DND-41 (cell line): ENCODE measurements around the gene LAX1.

ENCODE experiments used
- ATAC-seq: fragments of 200-7000 bp; cut with Tn5 transposase; 3 replicates; pipeline ENCODE4 v1.9.1; 2021; ENCODE audit warnings: low read depth; ENCODE audit not compliant: insufficient read depth
- DNase-seq: peaks from one replicate; pipeline ENCODE4 v3.0.0-alpha.2; 2020
- H2AFZ ChIP-seq: 2 replicates; pipeline ENCODE4 v1.6.0; 2012; ENCODE audit warnings: low read depth, low read length
- H3K27ac ChIP-seq: 2 replicates; pipeline ENCODE4 v1.5.1; 2012; ENCODE audit warnings: low read length, inconsistent platforms
- H3K27me3 ChIP-seq: fragments of 200-600 bp; sonication (generic); 2 replicates; pipeline ENCODE4 v1.6.0; 2012; ENCODE audit warnings: low read length, mild to moderate bottlenecking, inconsistent platforms; ENCODE audit not compliant: insufficient read depth, poor library complexity
- H3K36me3 ChIP-seq: 2 replicates; pipeline ENCODE4 v1.5.1; 2012; ENCODE audit warnings: low read length, inconsistent platforms; ENCODE audit not compliant: insufficient read depth
- H3K4me1 ChIP-seq: 2 replicates; pipeline ENCODE4 v1.5.1; 2012; ENCODE audit warnings: mild to moderate bottlenecking, low read length; ENCODE audit not compliant: insufficient read depth
- H3K4me2 ChIP-seq: 2 replicates; pipeline ENCODE4 v1.6.0; 2012; ENCODE audit warnings: mild to moderate bottlenecking, moderate library complexity, low read length, inconsistent platforms; ENCODE audit not compliant: insufficient read depth
- H3K4me3 ChIP-seq, 2 experiments: fragments of 200-600 bp in 1 of 2; shearing (Covaris generic) in 1 of 2; 2 replicates each; pipeline ENCODE4 v1.5.1; 2012 to 2016; ENCODE audit warnings: inconsistent platforms in 2 of 2, low read length in 2 of 2, mild to moderate bottlenecking in 2 of 2, low read depth in 1 of 2, moderate library complexity in 1 of 2
- H3K79me2 ChIP-seq: 2 replicates; pipeline ENCODE4 v1.6.0; 2012; ENCODE audit warnings: low read length, inconsistent platforms; ENCODE audit not compliant: insufficient read depth
- H3K9ac ChIP-seq: 2 replicates; pipeline ENCODE4 v1.6.0; 2012; ENCODE audit warnings: low read depth, mild to moderate bottlenecking, inconsistent platforms, low read length, moderate library complexity
- H3K9me3 ChIP-seq: 2 replicates; pipeline ENCODE4 v1.5.1; 2012; ENCODE audit warnings: low read length, moderate library complexity, mild to moderate bottlenecking, inconsistent platforms; ENCODE audit not compliant: insufficient read depth, severe bottlenecking
- H4K20me1 ChIP-seq: 2 replicates; pipeline ENCODE4 v1.6.0; 2012; ENCODE audit warnings: low read length; ENCODE audit not compliant: insufficient read depth
- EZH2 ChIP-seq: IDR thresholded peaks from 3 replicates; pipeline ENCODE4 v1.6.1; 2012; ENCODE audit warnings: borderline replicate concordance, low read depth, mild to moderate bottlenecking, moderate library complexity, low read length, inconsistent platforms; ENCODE audit not compliant: severe bottlenecking
- TF ChIP-seq, protein P1 (sequence below): IDR thresholded peaks from 2 replicates; pipeline ENCODE4 v1.5.1; 2012; ENCODE audit warnings: borderline replicate concordance, low read length, moderate library complexity, mild to moderate bottlenecking; ENCODE audit not compliant: poor library complexity, severe bottlenecking; ENCODE audit errors: extremely low read depth

The LAX1 gene

DNA sequence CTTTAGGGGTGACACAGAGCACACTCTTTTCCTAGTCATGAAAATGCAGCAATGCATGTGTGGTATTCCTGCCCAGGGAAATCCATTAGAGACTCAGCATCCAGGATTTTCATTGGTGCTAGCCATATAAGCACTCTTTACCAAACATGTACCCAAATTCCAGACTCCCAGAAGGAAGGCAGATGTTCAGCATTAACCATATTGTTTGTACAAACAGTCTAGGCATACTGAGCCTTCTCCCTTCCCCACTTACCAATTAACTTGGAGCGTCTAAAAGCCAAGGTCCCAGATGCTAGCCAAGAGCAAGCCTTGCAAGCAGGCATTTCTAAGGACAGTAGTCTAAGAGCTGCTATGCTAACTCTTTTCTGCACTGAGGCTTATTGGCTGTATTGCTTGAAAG is 58.3 kb downstream of the LAX1 start:
- H4K20me1 ChIP-seq = peaks cover 36% of the 10 kb centered on the region
- no peak for DNase-seq
- no peak overlapping the region for H3K4me2 ChIP-seq
- peaks cover 79% of the 10 kb centered on the region for H3K79me2 ChIP-seq
- no peak overlapping the region for H3K27ac ChIP-seq
- H3K4me1 ChIP-seq = no peaks in the 10 kb centered on the region
- H3K9me3 ChIP-seq = no peaks in the 10 kb centered on the region
- no peak overlapping the region for H3K4me3 ChIP-seq
- peaks cover 88% of the 10 kb centered on the region for H3K36me3 ChIP-seq
- no peak for ATAC-seq
- TF ChIP-seq, protein P1, sequence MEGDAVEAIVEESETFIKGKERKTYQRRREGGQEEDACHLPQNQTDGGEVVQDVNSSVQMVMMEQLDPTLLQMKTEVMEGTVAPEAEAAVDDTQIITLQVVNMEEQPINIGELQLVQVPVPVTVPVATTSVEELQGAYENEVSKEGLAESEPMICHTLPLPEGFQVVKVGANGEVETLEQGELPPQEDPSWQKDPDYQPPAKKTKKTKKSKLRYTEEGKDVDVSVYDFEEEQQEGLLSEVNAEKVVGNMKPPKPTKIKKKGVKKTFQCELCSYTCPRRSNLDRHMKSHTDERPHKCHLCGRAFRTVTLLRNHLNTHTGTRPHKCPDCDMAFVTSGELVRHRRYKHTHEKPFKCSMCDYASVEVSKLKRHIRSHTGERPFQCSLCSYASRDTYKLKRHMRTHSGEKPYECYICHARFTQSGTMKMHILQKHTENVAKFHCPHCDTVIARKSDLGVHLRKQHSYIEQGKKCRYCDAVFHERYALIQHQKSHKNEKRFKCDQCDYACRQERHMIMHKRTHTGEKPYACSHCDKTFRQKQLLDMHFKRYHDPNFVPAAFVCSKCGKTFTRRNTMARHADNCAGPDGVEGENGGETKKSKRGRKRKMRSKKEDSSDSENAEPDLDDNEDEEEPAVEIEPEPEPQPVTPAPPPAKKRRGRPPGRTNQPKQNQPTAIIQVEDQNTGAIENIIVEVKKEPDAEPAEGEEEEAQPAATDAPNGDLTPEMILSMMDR = no peak
- no peak for TF ChIP-seq EZH2
- H2AFZ ChIP-seq = no peak overlapping the region
- H3K27me3 ChIP-seq = no peaks in the 10 kb centered on the region
- H3K9ac ChIP-seq = no peak overlapping the region
